Thoracic aorta (tissue), 2 donors: ENCODE results near the gene OR2T11. TPM values are rescaled to one million over a fixed set of nuclear protein-coding genes. Genes with fewer than 3 reads are reported as not detected.
"Not testable (repeated sequence)": the region's sequence is repeated elsewhere in the genome, so short reads cannot be mapped to it uniquely, and the experiment has no call there.

ENCODE experiments used
- ATAC-seq: fragments of 150-250 bp; one replicate; pipeline ENCODE4 v1.8.0; 2017; ENCODE audit warnings: low read depth; ENCODE audit not compliant: insufficient number of reproducible peaks, low FRiP score
- DNase-seq: peaks from one replicate; pipeline ENCODE4 v3.0.0-alpha.2; 2020; ENCODE audit warnings: low spot score
- H3K27ac ChIP-seq, 2 donors: fragments of 200-600 bp; sonication (generic); 1 replicate in 1 of 2; 2 replicates in 1 of 2; pipeline ENCODE4 v1.5.1; 2016; ENCODE audit warnings: mild to moderate bottlenecking in 2 of 2, moderate library complexity in 2 of 2
- H3K27me3 ChIP-seq: fragments of 200-600 bp; sonication (generic); replicated peaks from 2 replicates; pipeline ENCODE4 v1.6.0; 2016; ENCODE audit warnings: mild to moderate bottlenecking; ENCODE audit not compliant: insufficient read depth
- H3K36me3 ChIP-seq: fragments of 200-600 bp; sonication (generic); one replicate; pipeline ENCODE4 v1.5.1; 2016
- H3K4me1 ChIP-seq, 2 donors: fragments of 200-600 bp; sonication (generic); 1 replicate in 1 of 2; 2 replicates in 1 of 2; pipeline versions ENCODE4 v1.5.1 to v1.6.0; 2016; ENCODE audit warnings: low read depth in 2 of 2, mild to moderate bottlenecking in 1 of 2; ENCODE audit not compliant: control insufficient read depth in 1 of 2
- H3K4me3 ChIP-seq: fragments of 200-600 bp; sonication (generic); 2 replicates; pipeline ENCODE4 v1.5.1; 2016; ENCODE audit warnings: mild to moderate bottlenecking
- H3K9me3 ChIP-seq: fragments of 200-600 bp; sonication (generic); 2 replicates; pipeline ENCODE4 v1.5.1; 2016
- CTCF ChIP-seq: fragments of 200-600 bp; sonication (generic); IDR thresholded peaks from one replicate; pipeline ENCODE4 v1.5.1; 2019; ENCODE audit warnings: antibody characterized with exemption
- total RNA-seq, 2 donors: library from RNA; depleted of rRNA; stranded (reverse); fragments of >200 nt; gene quantifications; one replicate each; pipeline versions ENCODE4 v1.1.0 to v1.2.3, GENCODE V29; 2016

Gene OR2T11
- not detected for total RNA-seq

- not testable (repeated sequence) for H3K27me3 ChIP-seq, ATAC-seq, H3K4me1 ChIP-seq
Observed at GRCh38 chr1:248634991-248635390, at the start of gene OR2T11. Gene OR2T11, minus strand, starts transcription at chr1:248635091. Its CDS starts 7,963 bp downstream, at chr1:248627128.

GRCh38 chr1:248681651-248682050, 46.8 kb upstream of the OR2T11 start:
- DNase-seq (no peak), ATAC-seq (no peak)
- no peak overlapping the region for H3K27ac ChIP-seq
- H3K36me3 ChIP-seq = no peaks in the 10 kb centered on the region
- H3K4me1 ChIP-seq = no peaks in the 10 kb centered on the region
- H3K27me3 ChIP-seq = no peaks in the 10 kb centered on the region
- H3K9me3 ChIP-seq = no peaks in the 10 kb centered on the region
- H3K4me3 ChIP-seq = no peak overlapping the region
- no peak for TF ChIP-seq CTCF

More at GRCh38 chr1:248634991-248635390, at the start of gene OR2T11:
- not testable (repeated sequence) for H3K9me3 ChIP-seq, H3K27ac ChIP-seq, DNase-seq, H3K4me3 ChIP-seq, H3K36me3 ChIP-seq

GRCh38 chr1:248670003-248670402, 35.1 kb upstream of the OR2T11 start:
- TF ChIP-seq CTCF = no peak

GRCh38 chr1:248663453-248664328, 28.8 kb upstream of the OR2T11 start:
- H3K4me1 ChIP-seq, H3K27me3 ChIP-seq, H3K27ac ChIP-seq, H3K4me3 ChIP-seq, ATAC-seq, H3K9me3 ChIP-seq, DNase-seq, H3K36me3 ChIP-seq: not testable (repeated sequence)

More at GRCh38 chr1:248670003-248670402, 35.1 kb upstream of the OR2T11 start:
- H3K4me3 ChIP-seq = no peak overlapping the region
- H3K9me3 ChIP-seq = peaks cover 3% of the 10 kb centered on the region
- H3K27me3 ChIP-seq = no peaks in the 10 kb centered on the region
- no peaks in the 10 kb centered on the region for H3K4me1 ChIP-seq
- H3K27ac ChIP-seq = no peak overlapping the region
- H3K36me3 ChIP-seq = no peaks in the 10 kb centered on the region
- DNase-seq (no peak), ATAC-seq (no peak)

GRCh38 chr1:248656797-248657196, 21.9 kb upstream of the OR2T11 start:
- H3K4me3 ChIP-seq, H3K36me3 ChIP-seq, H3K27ac ChIP-seq, H3K27me3 ChIP-seq, H3K9me3 ChIP-seq, DNase-seq, ATAC-seq, H3K4me1 ChIP-seq: not testable (repeated sequence)

GRCh38 chr1:248655354-248655753, 20.5 kb upstream of the OR2T11 start, which contains the start of gene OR2T27:
Gene OR2T27, minus strand, starts transcription at chr1:248655528. Its CDS starts 4,644 bp downstream, at chr1:248650884.
- H3K9me3 ChIP-seq, H3K4me3 ChIP-seq, H3K27ac ChIP-seq, H3K27me3 ChIP-seq, DNase-seq, H3K4me1 ChIP-seq, ATAC-seq, H3K36me3 ChIP-seq: not testable (repeated sequence)

GRCh38 chr1:248648770-248649536, 14.1 kb upstream of the OR2T11 start:
- not testable (repeated sequence) for H3K4me1 ChIP-seq, H3K9me3 ChIP-seq, H3K4me3 ChIP-seq, H3K27me3 ChIP-seq, ATAC-seq, H3K36me3 ChIP-seq, H3K27ac ChIP-seq, DNase-seq

- not testable (repeated sequence) for H3K4me3 ChIP-seq, H3K36me3 ChIP-seq, H3K27ac ChIP-seq, DNase-seq, H3K27me3 ChIP-seq, H3K9me3 ChIP-seq, ATAC-seq, H3K4me1 ChIP-seq
Observed at GRCh38 chr1:248645178-248645577, 10.3 kb upstream of the OR2T11 start, which contains the start of gene OR2T35. Gene OR2T35, minus strand, starts transcription at chr1:248645278. Its CDS starts 6,020 bp downstream, at chr1:248639258.

- not testable (repeated sequence) for H3K27ac ChIP-seq, H3K4me1 ChIP-seq, H3K36me3 ChIP-seq, H3K9me3 ChIP-seq, ATAC-seq, H3K4me3 ChIP-seq, DNase-seq, H3K27me3 ChIP-seq
Observed at GRCh38 chr1:248642971-248643651, 8.2 kb upstream of the OR2T11 start.

- not testable (repeated sequence) for H3K9me3 ChIP-seq, ATAC-seq, H3K4me3 ChIP-seq, H3K4me1 ChIP-seq, H3K27me3 ChIP-seq, DNase-seq, H3K27ac ChIP-seq, H3K36me3 ChIP-seq
Observed at GRCh38 chr1:248641583-248641982, 6.7 kb upstream of the OR2T11 start.
